HG02571 (cell line): Measurements from ENCODE around the gene CES4A.

Experiments used
- ATAC-seq: cut with Tn5 transposase; IDR thresholded peaks from one replicate; pipeline ENCODE4 v1.9.1; 2021; ENCODE audit warnings: mild to moderate bottlenecking, moderate library complexity; ENCODE audit not compliant: unreplicated experiment

CES4A gene

DNA sequence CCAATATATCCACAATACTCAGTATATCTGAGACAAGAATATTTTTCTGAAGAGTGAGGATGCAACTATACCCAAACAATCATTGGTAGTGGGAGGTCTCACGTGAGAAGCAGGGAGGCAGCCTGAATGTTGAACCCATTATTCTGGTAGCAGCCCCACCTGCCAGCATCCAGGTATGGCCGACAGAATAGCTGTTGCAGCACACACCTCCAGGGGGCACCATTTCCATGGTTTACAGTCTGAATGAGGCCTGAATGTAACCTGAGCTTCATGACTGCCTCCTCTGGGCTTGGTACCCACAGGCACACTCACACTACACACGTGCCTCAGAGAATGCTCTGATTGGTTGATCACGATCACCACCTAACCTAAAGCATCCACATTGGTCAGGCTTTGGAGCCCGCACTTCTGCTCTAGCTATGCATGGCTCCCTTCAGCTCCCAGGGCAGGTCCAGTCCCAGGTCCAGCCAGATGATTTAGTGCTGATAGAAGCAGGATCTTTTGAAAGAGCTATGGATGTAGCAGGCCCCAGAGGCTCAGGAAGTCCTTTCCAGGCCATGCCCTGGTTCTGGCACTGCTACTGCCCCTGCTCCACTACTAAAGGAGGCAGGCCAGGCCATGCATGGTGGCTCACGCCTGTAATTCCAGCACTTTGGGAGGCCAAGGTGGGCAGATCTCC is 29.6 kb downstream of the CES4A start:
- peak; percentile 68 for ATAC-seq

DNA sequence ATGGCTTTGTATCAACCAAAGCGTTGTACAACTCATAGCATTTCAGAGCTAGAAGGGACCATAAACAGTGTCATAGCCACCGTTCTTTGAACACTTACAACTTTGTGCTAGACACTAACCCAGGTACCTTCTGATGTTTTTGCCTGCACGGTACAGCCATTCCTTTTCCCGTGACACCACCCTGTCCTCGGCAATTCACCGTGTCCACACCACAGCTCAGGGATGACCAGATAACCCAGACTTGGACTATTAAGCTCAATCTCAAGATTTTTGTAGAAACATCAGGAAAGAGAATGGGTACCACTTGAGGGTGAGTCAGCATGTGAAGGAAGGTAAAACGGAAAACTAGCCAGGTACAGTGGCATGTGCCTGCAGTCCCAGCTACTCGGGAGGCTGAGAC is 30.8 kb downstream of the CES4A start:
- ATAC-seq: no peak

GRCh38 chr16:67021321-67021720 is 32.9 kb downstream of the CES4A start:
- ATAC-seq: no peak

GRCh38 chr16:67022531-67023214 is 34.3 kb downstream of the CES4A start:
- ATAC-seq: no peak

DNA sequence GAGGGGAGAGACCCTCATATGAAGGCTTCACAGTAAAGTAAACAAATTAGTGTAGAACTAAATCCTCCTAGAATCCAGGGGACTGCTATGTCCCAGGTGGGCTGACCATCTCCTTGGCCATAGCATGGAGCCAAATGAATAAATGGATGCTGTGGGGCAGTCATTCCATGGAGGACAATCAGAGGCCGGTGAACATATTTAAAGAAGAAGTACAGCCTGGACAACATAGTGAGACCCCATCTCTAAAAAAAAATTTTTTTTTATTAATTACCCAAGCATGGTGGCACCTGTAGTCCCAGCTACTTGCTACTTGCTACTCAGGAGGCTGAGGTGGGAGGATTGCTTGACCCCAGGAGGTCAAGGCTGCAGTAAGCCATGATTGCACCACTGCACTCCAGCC is 35.3 kb downstream of the CES4A start:
- no peak for ATAC-seq

GRCh38 chr16:67024384-67025209 is 36.2 kb downstream of the CES4A start:
- ATAC-seq: no peak

GRCh38 chr16:67025210-67025550 is 36.8 kb downstream of the CES4A start:
- no peak for ATAC-seq

- ATAC-seq: no peak
Measured at GRCh38 chr16:67026570-67026969, 38.2 kb downstream of the CES4A start.

DNA sequence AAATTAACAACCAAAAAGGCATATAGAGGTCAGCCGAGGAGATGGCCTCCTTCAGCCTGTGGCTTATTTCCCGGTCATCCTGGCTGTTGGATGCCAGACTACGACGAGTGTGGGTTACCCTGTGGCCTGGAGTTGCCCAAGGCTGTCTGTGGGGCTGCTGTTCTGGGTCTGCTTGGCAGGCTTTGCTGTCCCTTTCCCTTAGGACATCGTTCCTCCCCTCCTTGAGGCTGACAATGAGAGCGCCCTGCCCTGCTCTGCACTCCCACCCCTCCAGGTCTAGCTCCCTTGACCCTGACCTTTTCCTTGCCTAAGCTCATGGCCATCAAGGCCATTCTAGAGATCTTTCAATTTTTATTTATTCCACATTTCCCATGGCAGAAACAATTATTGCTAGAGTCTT is 38.7 kb downstream of the CES4A start:
- no peak for ATAC-seq

- ATAC-seq: no peak
Measured at GRCh38 chr16:67028167-67028695, 39.8 kb downstream of the CES4A start.

DNA sequence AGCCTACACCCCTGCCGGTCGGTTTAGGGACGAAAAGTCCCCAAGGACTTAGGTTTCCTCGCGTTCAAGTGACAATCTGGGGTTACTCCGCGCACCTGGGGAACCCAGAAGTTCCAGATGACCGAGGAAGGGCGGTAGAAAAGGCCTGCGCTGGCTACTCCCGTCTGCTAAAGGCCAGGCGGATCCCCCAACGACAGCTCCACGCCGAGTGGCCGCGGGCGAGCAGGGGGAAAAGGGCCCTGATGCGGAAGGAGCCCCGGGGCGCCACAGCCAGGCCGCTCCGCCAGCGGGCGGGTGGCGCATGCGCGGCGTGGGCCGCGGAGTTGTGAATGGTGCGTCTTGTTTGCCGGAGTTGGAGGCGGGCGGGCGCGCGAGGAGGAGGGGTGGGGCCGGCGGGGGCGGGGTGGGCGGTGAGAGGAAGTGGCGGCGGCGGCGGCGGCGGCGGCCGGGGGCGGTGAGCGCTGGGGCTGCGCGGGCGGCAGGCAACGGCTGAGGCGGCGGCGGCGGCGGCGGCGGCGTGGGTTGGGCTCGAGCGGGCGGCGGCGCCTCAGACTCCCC is 40.4 kb downstream of the CES4A start, which contains the start of gene CBFB:
Gene CBFB, plus strand, starts transcription at position 454 of the 558 bp plus-strand sequence. CDS start 259 bp downstream, outside the sequence.
- ATAC-seq: peak; percentile 71

- peak; percentile 29 for ATAC-seq
Measured at GRCh38 chr16:67029254-67030096, 41.1 kb downstream of the CES4A start.

- ATAC-seq: no peak
Measured at GRCh38 chr16:67030221-67030962, 42.0 kb downstream of the CES4A start.

DNA sequence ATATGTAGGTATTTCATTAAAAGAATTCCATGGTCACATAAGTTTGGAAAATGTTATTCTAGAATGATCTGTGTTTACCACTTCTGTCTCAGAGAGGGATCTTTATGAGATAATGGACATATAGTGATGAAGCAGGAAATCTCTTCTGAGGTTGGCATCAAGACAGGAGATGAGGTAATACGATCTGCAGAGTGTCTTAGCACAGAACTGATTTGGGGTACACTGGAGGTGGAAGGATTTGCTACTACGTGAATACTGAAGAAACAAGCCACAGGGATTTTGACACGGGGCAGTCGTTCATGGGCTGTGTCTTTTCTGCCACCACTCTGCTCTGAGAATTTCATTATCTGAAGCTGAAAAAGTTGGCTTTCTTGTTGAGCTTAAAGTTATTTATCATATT is 46.1 kb downstream of the CES4A start:
- ATAC-seq: no peak

GRCh38 chr16:67035364-67035763 is 47.0 kb downstream of the CES4A start:
- ATAC-seq: no peak

- no peak for ATAC-seq
Measured at GRCh38 chr16:67036323-67036741, 47.9 kb downstream of the CES4A start.

DNA sequence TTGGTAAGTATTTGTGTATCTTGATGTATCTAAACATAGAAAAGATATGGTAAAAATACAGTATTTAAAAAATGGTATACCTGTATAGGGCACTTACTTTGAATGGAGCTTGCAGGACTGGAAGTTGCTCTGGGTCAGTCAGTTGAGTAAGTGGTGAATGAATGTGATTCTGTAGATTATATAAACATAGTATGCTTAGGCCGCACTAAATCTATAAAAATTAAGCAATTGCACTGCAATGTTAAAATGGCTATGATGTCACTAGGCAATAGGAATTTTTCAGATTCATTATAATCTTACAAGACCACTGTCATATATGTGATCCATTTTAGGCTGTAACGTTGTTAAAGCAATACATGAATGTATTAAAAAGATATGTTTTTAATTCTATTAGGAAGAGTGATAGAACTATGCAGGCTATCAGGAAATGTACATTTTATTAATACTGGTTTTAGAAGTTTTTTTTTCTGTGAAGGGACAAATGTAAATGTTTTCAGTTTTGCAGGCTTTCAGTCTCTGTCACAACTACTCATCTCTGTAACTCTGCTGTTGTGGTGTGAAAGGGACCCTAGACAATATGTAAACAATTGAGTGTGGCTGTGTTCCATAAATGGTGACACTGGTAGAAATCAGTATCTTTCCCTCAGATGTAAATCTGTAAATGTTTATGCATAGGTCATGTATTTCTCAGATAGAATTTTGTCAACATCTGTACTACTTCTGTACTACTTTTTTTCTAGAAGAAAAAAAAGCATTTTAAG is 51.1 kb downstream of the CES4A start:
- no peak for ATAC-seq

GRCh38 chr16:67040166-67040565 is 51.8 kb downstream of the CES4A start:
- no peak for ATAC-seq

DNA sequence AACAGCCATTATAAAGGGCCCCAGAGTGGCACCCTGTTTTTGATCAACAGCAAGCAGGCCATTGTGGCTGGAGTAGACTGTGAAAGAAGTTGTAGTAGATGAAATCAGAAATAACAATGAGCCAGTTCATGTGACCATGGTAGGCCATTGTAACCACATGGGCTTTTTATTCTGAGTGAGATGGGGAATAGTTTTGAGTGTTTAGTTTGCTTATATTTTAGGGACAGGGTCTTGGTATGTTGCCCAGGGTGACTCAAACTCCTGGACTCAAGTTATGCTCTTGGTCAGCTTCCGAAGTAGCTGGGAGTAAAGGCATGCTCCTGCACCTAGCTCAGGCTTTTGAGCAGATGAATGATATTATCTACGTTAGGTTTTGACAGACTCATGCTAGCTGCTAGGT is 52.5 kb downstream of the CES4A start:
- no peak for ATAC-seq
